ENCODE results near the gene SMYD2. TPM values are rescaled to one million over a fixed set of nuclear protein-coding genes. Genes with fewer than 3 reads are reported as not detected.

The SMYD2 gene
- total RNA-seq, 1 experiment from 2014 or later, result 6.4 TPM

DNA sequence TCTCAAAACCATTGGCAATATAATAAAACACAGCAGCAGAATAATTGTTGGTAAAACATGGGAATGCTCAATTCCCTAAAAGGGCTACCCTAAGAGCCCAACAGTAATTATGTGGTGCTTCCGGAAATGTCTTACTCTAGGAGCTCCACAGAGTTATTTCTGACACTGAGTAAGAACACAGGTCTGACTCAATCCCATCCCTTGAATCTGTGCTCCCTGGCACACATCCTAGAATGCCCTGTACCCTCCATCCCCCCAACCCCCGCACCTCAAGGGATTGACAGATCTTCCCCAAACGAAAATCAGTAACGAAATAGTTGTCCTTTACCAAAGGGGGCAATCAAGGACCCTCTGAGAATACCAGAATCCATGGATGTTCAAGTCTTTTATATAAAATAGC is 71.9 kb downstream of the SMYD2 start:
- Mint-ChIP-seq H3K27me3 (ENCODE audit: low read depth) (no peaks in the 10 kb centered on the region), H3K9me3 (no peaks in the 10 kb centered on the region), H3K27ac (no peak overlapping the region), H3K4me3 (no peak overlapping the region), H3K4me1 (peaks cover 30% of the 10 kb centered on the region), H3K36me3 (peaks cover 51% of the 10 kb centered on the region)
- DNase-seq (ENCODE audit: low spot score) (no peak), ATAC-seq (no peak)
- ChIA-PET POLR2A (no interaction called here), CTCF (interaction anchor here (4.2 kb wide), 1 partner anchor 20 kb away, joined by 46 read pairs; no protein-coding TSS in a partner anchor)
- TF ChIP-seq SMAD3 (CRISPR knock-in tag; IDR thresholded peaks at IDR 0.05; ENCODE audit: borderline replicate concordance) (no peak), CREB1 (CRISPR knock-in tag; IDR thresholded peaks at IDR 0.05) (no peak), MYBL2 (CRISPR knock-in tag; IDR thresholded peaks at IDR 0.05) (no peak), RORB (CRISPR knock-in tag; IDR thresholded peaks at IDR 0.05) (no peak), TEAD1 (CRISPR knock-in tag; IDR thresholded peaks at IDR 0.05) (no peak), ZNF416 (CRISPR knock-in tag; IDR thresholded peaks at IDR 0.05) (no peak), EMX1 (CRISPR knock-in tag; IDR thresholded peaks at IDR 0.05) (no peak), JAZF1 (CRISPR knock-in tag; IDR thresholded peaks at IDR 0.05) (no peak), GRHL2 (CRISPR knock-in tag; IDR thresholded peaks at IDR 0.05; ENCODE audit: insufficient replicate concordance, severe bottlenecking) (no peak), JUN (CRISPR knock-in tag; IDR thresholded peaks at IDR 0.05) (no peak), TP53 (CRISPR knock-in tag; IDR thresholded peaks at IDR 0.05) (no peak)
- TF ChIP-seq, protein P1, sequence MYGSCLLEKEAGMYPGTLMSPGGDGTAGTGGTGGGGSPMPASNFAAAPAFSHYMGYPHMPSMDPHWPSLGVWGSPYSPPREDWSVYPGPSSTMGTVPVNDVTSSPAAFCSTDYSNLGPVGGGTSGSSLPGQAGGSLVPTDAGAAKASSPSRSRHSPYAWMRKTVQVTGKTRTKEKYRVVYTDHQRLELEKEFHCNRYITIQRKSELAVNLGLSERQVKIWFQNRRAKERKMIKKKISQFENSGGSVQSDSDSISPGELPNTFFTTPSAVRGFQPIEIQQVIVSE (CRISPR knock-in tag; IDR thresholded peaks at IDR 0.05; ENCODE audit: borderline replicate concordance), result no peak
- TF ChIP-seq, protein P2, sequence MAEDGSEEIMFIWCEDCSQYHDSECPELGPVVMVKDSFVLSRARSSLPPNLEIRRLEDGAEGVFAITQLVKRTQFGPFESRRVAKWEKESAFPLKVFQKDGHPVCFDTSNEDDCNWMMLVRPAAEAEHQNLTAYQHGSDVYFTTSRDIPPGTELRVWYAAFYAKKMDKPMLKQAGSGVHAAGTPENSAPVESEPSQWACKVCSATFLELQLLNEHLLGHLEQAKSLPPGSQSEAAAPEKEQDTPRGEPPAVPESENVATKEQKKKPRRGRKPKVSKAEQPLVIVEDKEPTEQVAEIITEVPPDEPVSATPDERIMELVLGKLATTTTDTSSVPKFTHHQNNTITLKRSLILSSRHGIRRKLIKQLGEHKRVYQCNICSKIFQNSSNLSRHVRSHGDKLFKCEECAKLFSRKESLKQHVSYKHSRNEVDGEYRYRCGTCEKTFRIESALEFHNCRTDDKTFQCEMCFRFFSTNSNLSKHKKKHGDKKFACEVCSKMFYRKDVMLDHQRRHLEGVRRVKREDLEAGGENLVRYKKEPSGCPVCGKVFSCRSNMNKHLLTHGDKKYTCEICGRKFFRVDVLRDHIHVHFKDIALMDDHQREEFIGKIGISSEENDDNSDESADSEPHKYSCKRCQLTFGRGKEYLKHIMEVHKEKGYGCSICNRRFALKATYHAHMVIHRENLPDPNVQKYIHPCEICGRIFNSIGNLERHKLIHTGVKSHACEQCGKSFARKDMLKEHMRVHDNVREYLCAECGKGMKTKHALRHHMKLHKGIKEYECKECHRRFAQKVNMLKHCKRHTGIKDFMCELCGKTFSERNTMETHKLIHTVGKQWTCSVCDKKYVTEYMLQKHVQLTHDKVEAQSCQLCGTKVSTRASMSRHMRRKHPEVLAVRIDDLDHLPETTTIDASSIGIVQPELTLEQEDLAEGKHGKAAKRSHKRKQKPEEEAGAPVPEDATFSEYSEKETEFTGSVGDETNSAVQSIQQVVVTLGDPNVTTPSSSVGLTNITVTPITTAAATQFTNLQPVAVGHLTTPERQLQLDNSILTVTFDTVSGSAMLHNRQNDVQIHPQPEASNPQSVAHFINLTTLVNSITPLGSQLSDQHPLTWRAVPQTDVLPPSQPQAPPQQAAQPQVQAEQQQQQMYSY (CRISPR knock-in tag; IDR thresholded peaks at IDR 0.05), result no peak
- TF ChIP-seq, protein P3, sequence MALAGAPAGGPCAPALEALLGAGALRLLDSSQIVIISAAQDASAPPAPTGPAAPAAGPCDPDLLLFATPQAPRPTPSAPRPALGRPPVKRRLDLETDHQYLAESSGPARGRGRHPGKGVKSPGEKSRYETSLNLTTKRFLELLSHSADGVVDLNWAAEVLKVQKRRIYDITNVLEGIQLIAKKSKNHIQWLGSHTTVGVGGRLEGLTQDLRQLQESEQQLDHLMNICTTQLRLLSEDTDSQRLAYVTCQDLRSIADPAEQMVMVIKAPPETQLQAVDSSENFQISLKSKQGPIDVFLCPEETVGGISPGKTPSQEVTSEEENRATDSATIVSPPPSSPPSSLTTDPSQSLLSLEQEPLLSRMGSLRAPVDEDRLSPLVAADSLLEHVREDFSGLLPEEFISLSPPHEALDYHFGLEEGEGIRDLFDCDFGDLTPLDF (CRISPR knock-in tag; IDR thresholded peaks at IDR 0.05), result no peak

DNA sequence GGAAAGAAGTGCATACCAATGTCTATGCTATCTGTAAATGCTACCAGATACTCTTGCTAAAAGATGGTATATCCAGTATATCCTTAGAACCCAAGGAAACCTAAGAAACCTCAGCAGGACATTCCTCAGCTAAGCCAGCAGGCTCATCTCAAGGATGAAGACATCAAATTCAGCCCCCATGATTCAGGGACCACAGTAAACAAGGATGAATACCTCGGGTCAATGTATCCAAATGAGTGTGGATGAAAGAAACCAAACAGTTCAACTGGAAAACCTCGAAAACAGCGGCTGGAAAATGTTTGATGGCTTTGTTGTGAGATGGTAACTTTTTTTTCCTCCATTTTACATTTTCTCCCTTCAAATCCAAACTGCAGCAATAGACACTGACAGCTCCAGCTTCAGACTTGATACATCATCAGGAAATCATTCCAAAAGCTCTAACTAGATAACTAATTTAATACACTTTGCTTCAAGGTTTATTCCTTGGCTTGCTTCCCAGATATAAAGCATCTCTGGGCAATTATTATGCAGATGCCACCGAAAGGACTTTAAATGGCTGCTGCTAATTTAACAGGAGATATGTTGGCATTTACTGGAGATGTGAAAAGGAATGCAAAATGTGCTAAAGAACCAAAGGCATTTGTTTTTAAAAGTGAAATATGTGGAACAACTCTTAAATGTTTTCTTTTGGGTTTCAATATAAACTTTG is 73.6 kb downstream of the SMYD2 start:
- 0 out of 2 replicates have a peak overlapping the region, but pooled peaks have one; percentile 0 for H3K27ac Mint-ChIP-seq
- peaks cover 51% of the 10 kb centered on the region for H3K36me3 Mint-ChIP-seq
- ATAC-seq (no peak), DNase-seq (ENCODE audit: low spot score) (no peak)
- POLR2A ChIA-PET, result interaction anchor here (0.9 kb wide), 1 partner anchor 248 kb away, joined by 3 read pairs; the partner anchor contains the start of gene CENPF
- CTCF ChIA-PET, result interaction anchor here (0.7 to 2.5 kb wide), 3 partner anchors 22 to 231 kb away, joined by 3 to 12 read pairs (median 4); no protein-coding TSS in a partner anchor
- no peak for TF ChIP-seq MYBL2 (CRISPR knock-in tag; IDR thresholded peaks at IDR 0.05)
- no peak for TF ChIP-seq RELA (CRISPR knock-in tag; IDR thresholded peaks at IDR 0.05; ENCODE audit: borderline replicate concordance)
- TF ChIP-seq, protein P4, sequence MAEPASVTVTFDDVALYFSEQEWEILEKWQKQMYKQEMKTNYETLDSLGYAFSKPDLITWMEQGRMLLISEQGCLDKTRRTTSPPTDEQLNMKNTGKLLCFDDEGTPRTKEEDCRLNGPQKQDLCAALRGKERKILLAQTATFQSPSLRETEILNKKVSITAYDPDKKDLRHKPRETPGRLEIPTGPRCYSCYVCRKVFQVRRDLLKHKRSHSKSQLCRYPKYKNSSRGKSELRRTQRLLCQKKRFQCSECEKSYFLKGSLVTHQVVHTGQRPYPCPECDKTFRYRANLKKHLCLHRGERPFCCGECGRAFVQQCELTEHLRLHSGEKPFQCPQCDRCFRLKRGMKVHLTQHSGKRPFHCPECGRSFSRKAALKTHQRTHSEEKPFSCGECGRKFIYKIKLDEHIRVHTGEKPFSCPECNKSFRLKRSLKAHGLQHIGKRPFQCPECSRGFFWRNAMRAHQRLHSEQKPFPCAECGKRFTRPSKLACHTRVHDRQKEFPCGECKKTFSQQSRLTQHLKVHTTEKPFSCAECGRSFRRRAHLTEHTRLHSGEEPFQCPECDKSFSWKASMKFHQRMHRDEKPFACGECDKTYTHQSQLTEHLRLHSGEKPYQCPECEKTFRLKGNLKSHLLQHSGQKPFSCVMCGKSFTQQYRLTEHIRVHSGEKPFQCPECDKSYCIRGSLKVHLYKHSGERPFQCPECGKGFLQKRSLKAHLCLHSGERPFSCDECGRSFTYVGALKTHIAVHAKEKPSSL (CRISPR knock-in tag; conservative IDR thresholded peaks at IDR 0.05), result no peak
- TF ChIP-seq FOXJ3 (CRISPR knock-in tag; IDR thresholded peaks at IDR 0.05; ENCODE audit: borderline replicate concordance), result no peak
- no peak for TF ChIP-seq NR1H2 (CRISPR knock-in tag; IDR thresholded peaks at IDR 0.05)
- TF ChIP-seq TEAD1 (CRISPR knock-in tag; IDR thresholded peaks at IDR 0.05), result no peak
- TF ChIP-seq, protein P5, sequence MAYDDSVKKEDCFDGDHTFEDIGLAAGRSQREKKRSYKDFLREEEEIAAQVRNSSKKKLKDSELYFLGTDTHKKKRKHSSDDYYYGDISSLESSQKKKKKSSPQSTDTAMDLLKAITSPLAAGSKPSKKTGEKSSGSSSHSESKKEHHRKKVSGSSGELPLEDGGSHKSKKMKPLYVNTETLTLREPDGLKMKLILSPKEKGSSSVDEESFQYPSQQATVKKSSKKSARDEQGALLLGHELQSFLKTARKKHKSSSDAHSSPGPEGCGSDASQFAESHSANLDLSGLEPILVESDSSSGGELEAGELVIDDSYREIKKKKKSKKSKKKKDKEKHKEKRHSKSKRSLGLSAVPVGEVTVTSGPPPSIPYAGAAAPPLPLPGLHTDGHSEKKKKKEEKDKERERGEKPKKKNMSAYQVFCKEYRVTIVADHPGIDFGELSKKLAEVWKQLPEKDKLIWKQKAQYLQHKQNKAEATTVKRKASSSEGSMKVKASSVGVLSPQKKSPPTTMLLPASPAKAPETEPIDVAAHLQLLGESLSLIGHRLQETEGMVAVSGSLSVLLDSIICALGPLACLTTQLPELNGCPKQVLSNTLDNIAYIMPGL (CRISPR knock-in tag; IDR thresholded peaks at IDR 0.05), result no peak
- TF ChIP-seq TP53 (CRISPR knock-in tag; IDR thresholded peaks at IDR 0.05), result no peak
- no peak for TF ChIP-seq ZNF423 (CRISPR knock-in tag; IDR thresholded peaks at IDR 0.05)
- TF ChIP-seq, protein P6, sequence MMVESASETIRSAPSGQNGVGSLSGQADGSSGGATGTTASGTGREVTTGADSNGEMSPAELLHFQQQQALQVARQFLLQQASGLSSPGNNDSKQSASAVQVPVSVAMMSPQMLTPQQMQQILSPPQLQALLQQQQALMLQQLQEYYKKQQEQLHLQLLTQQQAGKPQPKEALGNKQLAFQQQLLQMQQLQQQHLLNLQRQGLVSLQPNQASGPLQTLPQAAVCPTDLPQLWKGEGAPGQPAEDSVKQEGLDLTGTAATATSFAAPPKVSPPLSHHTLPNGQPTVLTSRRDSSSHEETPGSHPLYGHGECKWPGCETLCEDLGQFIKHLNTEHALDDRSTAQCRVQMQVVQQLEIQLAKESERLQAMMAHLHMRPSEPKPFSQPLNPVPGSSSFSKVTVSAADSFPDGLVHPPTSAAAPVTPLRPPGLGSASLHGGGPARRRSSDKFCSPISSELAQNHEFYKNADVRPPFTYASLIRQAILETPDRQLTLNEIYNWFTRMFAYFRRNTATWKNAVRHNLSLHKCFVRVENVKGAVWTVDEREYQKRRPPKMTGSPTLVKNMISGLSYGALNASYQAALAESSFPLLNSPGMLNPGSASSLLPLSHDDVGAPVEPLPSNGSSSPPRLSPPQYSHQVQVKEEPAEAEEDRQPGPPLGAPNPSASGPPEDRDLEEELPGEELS (CRISPR knock-in tag; IDR thresholded peaks at IDR 0.05), result no peak
- no peak for TF ChIP-seq TEAD4 (CRISPR knock-in tag; IDR thresholded peaks at IDR 0.05)
- TF ChIP-seq JUN (CRISPR knock-in tag; IDR thresholded peaks at IDR 0.05), result no peak
- no peak for TF ChIP-seq ETV6 (CRISPR knock-in tag; IDR thresholded peaks at IDR 0.05)
- TF ChIP-seq KAT7 (CRISPR knock-in tag; IDR thresholded peaks at IDR 0.05; ENCODE audit: borderline replicate concordance), result no peak
- H3K27me3 Mint-ChIP-seq (ENCODE audit: low read depth), result no peaks in the 10 kb centered on the region
- no peak overlapping the region for H3K4me3 Mint-ChIP-seq
- H3K4me1 Mint-ChIP-seq, result peaks cover 24% of the 10 kb centered on the region
- no peaks in the 10 kb centered on the region for H3K9me3 Mint-ChIP-seq
